Brain microvascular endothelial cell (primary cell): ENCODE measurements around the gene PTPRD.

Experiments
- DNase-seq: peaks from one replicate; pipeline ENCODE4 v3.0.0-alpha.2; 2020
- H3K27ac ChIP-seq: fragments of 250-450 bp; sonication (Bioruptor Pico); 2 replicates; pipeline ENCODE4 v1.5.1; 2020; ENCODE audit warnings: mild to moderate bottlenecking, moderate library complexity
- H3K27me3 ChIP-seq: fragments of 250-450 bp; sonication (Bioruptor Pico); replicated peaks from 2 replicates; pipeline ENCODE4 v1.5.1; 2020; ENCODE audit warnings: mild to moderate bottlenecking
- H3K36me3 ChIP-seq: fragments of 250-450 bp; sonication (Bioruptor Pico); replicated peaks from 2 replicates; pipeline ENCODE4 v1.5.1; 2020; ENCODE audit warnings: mild to moderate bottlenecking
- H3K4me3 ChIP-seq: 2 replicates; pipeline ENCODE4 v1.5.1; 2011; ENCODE audit warnings: low read depth, mild to moderate bottlenecking, control low read depth, low read length, moderate library complexity
- in situ Hi-C: cut with HindIII; loops from 2 replicates; pipeline ENCODE4 v1.10.0; 2017; ENCODE audit warnings: low sequenced_read_pairs, low pct_ligation_motif_present
- TF ChIP-seq, protein P1 (sequence below): IDR thresholded peaks from 2 replicates; pipeline ENCODE4 v1.5.1; 2011; ENCODE audit warnings: low read depth, mild to moderate bottlenecking, moderate library complexity, low read length, control low read depth, inconsistent platforms; ENCODE audit errors: missing control alignments

The PTPRD gene

DNA sequence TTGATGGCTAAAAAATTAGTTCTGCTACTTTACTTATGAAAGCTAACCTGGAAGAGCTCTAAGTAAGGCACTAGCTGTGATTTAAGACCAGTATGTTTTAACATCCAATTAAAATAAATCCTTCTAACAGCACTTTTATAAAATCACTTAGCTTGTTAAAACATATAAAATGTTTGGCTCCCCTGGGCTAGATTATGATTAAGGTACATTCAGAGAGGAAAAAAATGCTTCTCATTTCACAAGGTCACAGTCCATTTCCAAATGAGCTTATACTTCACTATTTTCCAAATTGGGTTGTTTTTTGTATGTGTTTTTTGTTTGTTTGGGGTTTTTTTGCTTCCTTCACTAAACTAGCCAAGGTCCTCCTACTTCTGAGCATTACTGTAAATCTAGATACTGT is 1938.3 kb downstream of the PTPRD start:
- Histone ChIP-seq H3K27ac (no peak overlapping the region), H3K27me3 (no peaks in the 10 kb centered on the region), H3K4me3 (no peak overlapping the region), H3K36me3 (no peaks in the 10 kb centered on the region)
- in situ Hi-C loops = no loop called here
- TF ChIP-seq, protein P1, sequence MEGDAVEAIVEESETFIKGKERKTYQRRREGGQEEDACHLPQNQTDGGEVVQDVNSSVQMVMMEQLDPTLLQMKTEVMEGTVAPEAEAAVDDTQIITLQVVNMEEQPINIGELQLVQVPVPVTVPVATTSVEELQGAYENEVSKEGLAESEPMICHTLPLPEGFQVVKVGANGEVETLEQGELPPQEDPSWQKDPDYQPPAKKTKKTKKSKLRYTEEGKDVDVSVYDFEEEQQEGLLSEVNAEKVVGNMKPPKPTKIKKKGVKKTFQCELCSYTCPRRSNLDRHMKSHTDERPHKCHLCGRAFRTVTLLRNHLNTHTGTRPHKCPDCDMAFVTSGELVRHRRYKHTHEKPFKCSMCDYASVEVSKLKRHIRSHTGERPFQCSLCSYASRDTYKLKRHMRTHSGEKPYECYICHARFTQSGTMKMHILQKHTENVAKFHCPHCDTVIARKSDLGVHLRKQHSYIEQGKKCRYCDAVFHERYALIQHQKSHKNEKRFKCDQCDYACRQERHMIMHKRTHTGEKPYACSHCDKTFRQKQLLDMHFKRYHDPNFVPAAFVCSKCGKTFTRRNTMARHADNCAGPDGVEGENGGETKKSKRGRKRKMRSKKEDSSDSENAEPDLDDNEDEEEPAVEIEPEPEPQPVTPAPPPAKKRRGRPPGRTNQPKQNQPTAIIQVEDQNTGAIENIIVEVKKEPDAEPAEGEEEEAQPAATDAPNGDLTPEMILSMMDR = no peak
- no peak for DNase-seq

DNA sequence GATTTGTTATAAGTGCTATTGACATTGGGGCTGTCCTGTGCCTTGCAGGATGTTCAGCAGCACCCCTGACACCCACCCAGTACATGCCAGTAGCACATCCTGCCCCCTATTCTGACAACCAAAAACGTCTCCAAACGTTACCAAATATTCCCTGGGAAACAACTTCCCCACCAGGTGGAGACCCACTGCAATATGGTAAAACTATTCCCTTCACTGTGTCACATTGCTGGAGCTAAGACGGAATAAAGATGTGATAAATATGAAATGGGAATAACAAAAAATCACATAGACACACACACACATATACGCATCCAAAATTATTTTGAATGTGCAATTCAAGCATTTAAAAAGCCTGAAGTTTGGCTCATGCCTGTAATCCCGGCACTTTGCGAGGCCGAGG is 1939.0 kb downstream of the PTPRD start:
- no peak for DNase-seq
- H3K27ac ChIP-seq = no peak overlapping the region
- H3K36me3 ChIP-seq = no peaks in the 10 kb centered on the region
- TF ChIP-seq, protein P1 = no peak
- H3K27me3 ChIP-seq = no peaks in the 10 kb centered on the region
- H3K4me3 ChIP-seq = no peak overlapping the region
- in situ Hi-C loops = no loop called here

DNA sequence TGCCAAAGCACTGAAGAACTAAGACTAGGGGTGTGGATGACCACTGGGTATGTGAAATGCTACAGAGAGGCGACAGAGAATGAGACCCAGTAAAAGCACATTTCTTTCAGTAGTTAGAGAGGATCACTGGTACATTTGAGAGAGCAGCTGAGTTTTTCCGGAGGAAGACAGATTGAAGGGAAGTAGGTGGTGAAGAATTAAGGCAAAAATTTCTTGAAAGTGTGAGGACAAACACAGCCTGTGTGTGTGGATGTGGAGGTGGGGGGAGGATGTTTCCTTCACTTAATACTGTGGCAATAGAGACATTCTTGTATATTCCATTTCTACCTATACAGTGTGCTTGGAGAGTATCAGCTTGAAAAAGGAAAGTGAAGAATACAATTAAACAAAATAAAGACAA is 1942.1 kb downstream of the PTPRD start:
- no peak for DNase-seq
- TF ChIP-seq, protein P1 = no peak
- in situ Hi-C loops = no loop called here

DNA sequence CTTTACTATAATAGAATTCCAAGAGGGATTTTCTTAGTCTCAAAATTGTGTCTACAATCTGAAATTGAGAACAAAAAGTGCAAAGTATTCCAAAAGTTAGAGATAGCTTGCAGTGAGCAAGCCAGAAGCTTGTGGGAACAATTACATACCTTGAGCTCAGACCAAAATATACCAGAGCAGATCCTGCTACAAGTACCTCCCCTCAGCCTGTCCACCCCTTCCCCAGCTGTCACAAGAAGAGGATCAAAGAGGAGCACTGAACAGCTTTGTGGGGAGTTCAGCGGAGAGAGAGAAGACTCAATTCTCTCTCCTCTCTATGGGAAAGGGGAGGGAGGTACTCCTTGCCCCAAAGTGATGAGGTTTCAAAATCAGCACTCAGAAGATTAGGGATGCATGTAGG is 1944.1 kb downstream of the PTPRD start:
- no peak overlapping the region for H3K4me3 ChIP-seq
- no peak for DNase-seq
- no peak overlapping the region for H3K27ac ChIP-seq
- no peaks in the 10 kb centered on the region for H3K36me3 ChIP-seq
- in situ Hi-C loops = no loop called here
- TF ChIP-seq, protein P1 = no peak
- H3K27me3 ChIP-seq = no peaks in the 10 kb centered on the region

More for the DNA sequence above, 1942.1 kb downstream of the PTPRD start:
- no peaks in the 10 kb centered on the region for H3K27me3 ChIP-seq
- no peaks in the 10 kb centered on the region for H3K36me3 ChIP-seq
- H3K4me3 ChIP-seq = no peak overlapping the region
- H3K27ac ChIP-seq = no peak overlapping the region

DNA sequence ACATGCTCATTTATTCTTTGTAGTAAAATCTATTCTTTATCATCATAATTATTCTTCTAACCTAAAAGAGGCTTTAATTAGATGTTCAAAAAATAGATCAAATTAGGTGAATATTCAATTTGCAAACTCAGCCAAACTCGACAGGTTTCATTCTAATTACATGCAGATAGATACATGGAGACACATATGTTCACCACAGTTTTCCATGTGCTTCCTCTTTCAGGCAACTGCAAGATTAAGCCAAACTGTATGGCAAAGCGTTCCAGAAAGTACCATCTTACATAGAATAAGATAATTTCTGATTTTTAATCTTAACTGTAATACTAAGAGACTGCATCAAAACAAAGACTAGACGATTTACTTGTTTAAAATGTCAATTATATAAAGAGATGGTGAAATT is 1944.6 kb downstream of the PTPRD start:
- Histone ChIP-seq H3K27ac (no peak overlapping the region), H3K36me3 (no peaks in the 10 kb centered on the region), H3K4me3 (no peak overlapping the region), H3K27me3 (no peaks in the 10 kb centered on the region)
- DNase-seq = no peak
- TF ChIP-seq, protein P1 = no peak
- in situ Hi-C loops = no loop called here

DNA sequence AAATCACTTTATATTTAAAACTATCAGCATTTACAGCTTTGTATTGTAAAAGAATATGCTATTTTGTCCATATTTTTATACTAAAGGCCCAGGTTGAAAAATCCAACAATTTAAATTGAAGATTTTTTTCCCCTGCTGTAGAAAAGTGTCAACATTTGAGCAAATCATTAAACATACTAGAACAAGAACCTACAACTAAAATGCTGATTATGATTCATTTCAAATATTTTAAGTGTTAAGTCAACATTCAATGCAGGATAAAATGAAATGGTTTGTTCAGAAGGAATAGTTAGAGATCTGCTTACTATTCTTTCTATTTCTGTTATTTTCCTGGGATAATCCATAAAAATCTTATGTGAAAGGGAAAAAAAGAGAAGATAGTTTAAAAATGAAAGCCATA is 1946.7 kb downstream of the PTPRD start:
- TF ChIP-seq, protein P1 = no peak
- in situ Hi-C loops = no loop called here

More for the DNA sequence above, 1946.7 kb downstream of the PTPRD start:
- no peak overlapping the region for H3K27ac ChIP-seq
- no peaks in the 10 kb centered on the region for H3K36me3 ChIP-seq
- H3K27me3 ChIP-seq = no peaks in the 10 kb centered on the region
- H3K4me3 ChIP-seq = no peak overlapping the region
- no peak for DNase-seq
